ENCODE results near the gene NOS3.

Gene NOS3

GRCh38 chr7:151046603-151047573 is 56.1 kb downstream of the NOS3 start:
- H3K27ac ChIP-seq = no peak overlapping the region
- H3K27me3 ChIP-seq (ENCODE audit: control insufficient read depth, insufficient read depth, low read length) = no peaks in the 10 kb centered on the region
- H3K36me3 ChIP-seq (ENCODE audit: control insufficient read depth, insufficient read depth, low read length) = no peaks in the 10 kb centered on the region
- H3K4me3 ChIP-seq (ENCODE audit: low read depth, low read length) = no peak overlapping the region
- no peaks in the 10 kb centered on the region for H3K9me3 ChIP-seq (ENCODE audit: control insufficient read depth, low read length)
- no peak overlapping the region for H2AFZ ChIP-seq
- no peaks in the 10 kb centered on the region for H3K79me2 ChIP-seq
- TF ChIP-seq CTCF (IDR thresholded peaks at IDR 0.05) = no peak
- no peak overlapping the region for H3K9ac ChIP-seq
- peaks cover 21% of the 10 kb centered on the region for H3K4me1 ChIP-seq
- H3K4me2 ChIP-seq (ENCODE audit: low read length) = no peak overlapping the region

- Histone ChIP-seq H3K4me2 (ENCODE audit: low read length) (no peak within 1 kb of the TSS), H3K9ac (no peak within 1 kb of the TSS), H2AFZ (peak within 1 kb of the TSS; percentile 23), H3K27me3 (ENCODE audit: control insufficient read depth, insufficient read depth, low read length) (no peaks in the 10 kb centered on the region), H3K4me1 (peaks cover 21% of the 10 kb centered on the region), H3K9me3 (ENCODE audit: control insufficient read depth, low read length) (no peaks in the 10 kb centered on the region), H3K79me2 (no peaks in the 10 kb centered on the region), H3K27ac (no peak within 1 kb of the TSS), H3K36me3 (ENCODE audit: control insufficient read depth, insufficient read depth, low read length) (no peaks in the 10 kb centered on the region), H3K4me3 (ENCODE audit: low read depth, low read length) (no peak within 1 kb of the TSS)
- no peak for TF ChIP-seq CTCF (IDR thresholded peaks at IDR 0.05)
These were observed 57.4 kb downstream of the NOS3 start, which contains the start of gene ASIC3 for GRCh38 chr7:151047976-151048815. Gene ASIC3 (plus strand): TSS chr7:151048531. CDS start chr7:151048886, 355 bp downstream.

- H3K4me1 ChIP-seq = peaks cover 21% of the 10 kb centered on the region
- no peak for TF ChIP-seq CTCF (IDR thresholded peaks at IDR 0.05)
- no peak overlapping the region for H3K9ac ChIP-seq
- H3K4me2 ChIP-seq (ENCODE audit: low read length) = no peak overlapping the region
- H3K27me3 ChIP-seq (ENCODE audit: control insufficient read depth, insufficient read depth, low read length) = no peaks in the 10 kb centered on the region
- H3K9me3 ChIP-seq (ENCODE audit: control insufficient read depth, low read length) = no peaks in the 10 kb centered on the region
- no peaks in the 10 kb centered on the region for H3K36me3 ChIP-seq (ENCODE audit: control insufficient read depth, insufficient read depth, low read length)
- H3K4me3 ChIP-seq (ENCODE audit: low read depth, low read length) = no peak overlapping the region
- no peaks in the 10 kb centered on the region for H3K79me2 ChIP-seq
- H3K27ac ChIP-seq = no peak overlapping the region
- no peak overlapping the region for H2AFZ ChIP-seq
These were observed 58.2 kb downstream of the NOS3 start for GRCh38 chr7:151048911-151049463.

GRCh38 chr7:151051108-151051507 is 60.3 kb downstream of the NOS3 start:
- Histone ChIP-seq H3K9ac (no peak overlapping the region), H3K36me3 (ENCODE audit: control insufficient read depth, insufficient read depth, low read length) (no peaks in the 10 kb centered on the region), H3K4me3 (ENCODE audit: low read depth, low read length) (no peak overlapping the region), H3K9me3 (ENCODE audit: control insufficient read depth, low read length) (no peaks in the 10 kb centered on the region), H3K27ac (no peak overlapping the region), H3K4me1 (peaks cover 21% of the 10 kb centered on the region), H2AFZ (peak overlapping the region; percentile 48), H3K27me3 (ENCODE audit: control insufficient read depth, insufficient read depth, low read length) (no peaks in the 10 kb centered on the region), H3K79me2 (no peaks in the 10 kb centered on the region), H3K4me2 (ENCODE audit: low read length) (no peak overlapping the region)
- no peak for TF ChIP-seq CTCF (IDR thresholded peaks at IDR 0.05)
